GM12878 (cell line): ENCODE data around the gene LOXL4. TPM values are rescaled to one million over a fixed set of nuclear protein-coding genes. Genes with fewer than 3 reads are reported as not detected.

ENCODE experiments used
- ATAC-seq: fragments of 200-7000 bp; cut with Tn5 transposase; 3 replicates; pipeline ENCODE4 v1.9.1; 2020; ENCODE audit warnings: mild to moderate bottlenecking, moderate library complexity
- BruUV-seq: library from RNA; stranded (reverse); fragments of 400-500 nt; replicated peaks from 2 replicates; lab custom pipeline; 2021; lab: Mats Ljungman, UMichigan
- CTCF ChIA-PET: fragments of 300-600 bp; sonication (Branson Sonifier 250); formaldehyde crosslinking; extraction: SDS; loops from one replicate; lab custom pipeline; 2021; ENCODE audit warnings: inconsistent platforms; lab: Yijun Ruan, JAX
- POLR2A ChIA-PET: fragments of 350-600 bp; formaldehyde crosslinking; extraction: SDS; loops from one replicate; lab custom pipeline; 2021; ENCODE audit warnings: inconsistent platforms; lab: Charles Lee
- RAD21 ChIA-PET: fragments of 300-600 bp; sonication (Branson Sonifier 250); formaldehyde crosslinking; loops from one replicate; lab custom pipeline; 2023; ENCODE audit warnings: antibody characterized with exemption; ENCODE audit not compliant: unreplicated experiment; lab: Charles Lee
- SMC1A ChIA-PET: fragments of 300-600 bp; sonication (Branson Sonifier 250); formaldehyde crosslinking; loops from one replicate; lab custom pipeline; 2023; ENCODE audit not compliant: unreplicated experiment, uncharacterized antibody; lab: Charles Lee
- DNase-seq: peaks from one replicate; pipeline ENCODE4 v3.0.0-alpha.2; 2011; ENCODE audit warnings: low read depth, low spot score
- FAIRE-seq: peaks from 3 replicates; lab custom pipeline; 2011; peaks lifted over from hg19 to GRCh38; lab: Jason Lieb, UNC
- H2AFZ ChIP-seq: 2 replicates; pipeline ENCODE4 v1.6.0; 2011; ENCODE audit warnings: low read depth, low read length, control low read depth; ENCODE audit not compliant: control insufficient read depth
- H3K27ac ChIP-seq: 2 replicates; pipeline ENCODE4 v1.5.1; 2011; ENCODE audit warnings: control low read depth; ENCODE audit not compliant: control insufficient read depth, insufficient read depth
- H3K27me3 ChIP-seq, 2 experiments: replicated peaks in 1 of 2; 2 replicates each; pipeline versions ENCODE4 v1.6.0 to v1.6.1; 2011; ENCODE audit warnings: low read length in 1 of 2; ENCODE audit not compliant: control insufficient read depth in 2 of 2, insufficient read depth in 2 of 2
- H3K36me3 ChIP-seq, 2 experiments: 2 replicates each; pipeline ENCODE4 v1.5.1; 2011; ENCODE audit warnings: low read length in 1 of 2; ENCODE audit not compliant: control insufficient read depth in 2 of 2, insufficient read depth in 2 of 2
- H3K4me1 ChIP-seq: 2 replicates; pipeline ENCODE4 v1.6.1; 2011; ENCODE audit warnings: mild to moderate bottlenecking, low read length, moderate library complexity, mixed read lengths; ENCODE audit not compliant: control insufficient read depth, insufficient read depth
- H3K4me2 ChIP-seq: 2 replicates; pipeline ENCODE4 v1.6.0; 2011; ENCODE audit warnings: control low read depth; ENCODE audit not compliant: control insufficient read depth, insufficient read depth
- H3K4me3 ChIP-seq: fragments of 200-600 bp; sonication (generic); 2 replicates; pipeline ENCODE4 v1.5.1; 2016
- H3K79me2 ChIP-seq: 2 replicates; pipeline ENCODE4 v1.6.0; 2011; ENCODE audit warnings: low read length; ENCODE audit not compliant: control insufficient read depth, insufficient read depth
- H3K9ac ChIP-seq: 2 replicates; pipeline ENCODE4 v1.8.0; 2011; ENCODE audit warnings: low read length, control low read depth, mixed read lengths; ENCODE audit not compliant: control insufficient read depth, insufficient read depth
- H3K9me3 ChIP-seq: replicated peaks from 3 replicates; pipeline ENCODE4 v1.5.1; 2011; ENCODE audit warnings: mild to moderate bottlenecking, low read length; ENCODE audit not compliant: control insufficient read depth, insufficient read depth
- H4K20me1 ChIP-seq: 2 replicates; pipeline ENCODE4 v1.6.0; 2011; ENCODE audit not compliant: control insufficient read depth, insufficient read depth
- BMI1 ChIP-seq: fragments of 450-650 bp; IDR thresholded peaks from 2 replicates; pipeline ENCODE4 v1.6.1; 2016; ENCODE audit warnings: mild to moderate bottlenecking, moderate library complexity, borderline replicate concordance
- CREB1 ChIP-seq: IDR thresholded peaks from 2 replicates; pipeline ENCODE4 v1.6.1; 2012; ENCODE audit warnings: low read depth, mild to moderate bottlenecking, inconsistent platforms
- HDAC6 ChIP-seq: fragments of 200-600 bp; sonication (generic); IDR thresholded peaks from one replicate; pipeline ENCODE4 v1.8.0; 2017; ENCODE audit warnings: antibody characterized with exemption; ENCODE audit not compliant: unreplicated experiment
- IRF3 ChIP-seq: fragments of 450-650 bp; IDR thresholded peaks from 2 replicates; pipeline ENCODE4 v1.6.1; 2014; ENCODE audit warnings: mild to moderate bottlenecking
- IRF4 ChIP-seq: IDR thresholded peaks from 2 replicates; pipeline ENCODE4 v1.6.1; 2011; ENCODE audit warnings: low read depth, low read length
- KDM1A ChIP-seq: fragments of 200-600 bp; sonication (generic); IDR thresholded peaks from 2 replicates; pipeline ENCODE4 v1.6.1; 2016; ENCODE audit warnings: borderline replicate concordance
- KLF5 ChIP-seq: fragments of 450-650 bp; IDR thresholded peaks from 2 replicates; pipeline ENCODE4 v1.6.1; 2014; ENCODE audit warnings: mild to moderate bottlenecking; ENCODE audit not compliant: partially characterized antibody
- MXI1 ChIP-seq: fragments of 150-350 bp; IDR thresholded peaks from 2 replicates; pipeline ENCODE4 v1.6.1; 2011; ENCODE audit warnings: low read depth, mild to moderate bottlenecking, inconsistent platforms, low read length, improper control_type of control experiment
- NFYA ChIP-seq: IDR thresholded peaks from 2 replicates; pipeline ENCODE4 v1.6.1; 2011; ENCODE audit warnings: low read depth, mild to moderate bottlenecking, low read length, improper control_type of control experiment, borderline replicate concordance
- NFYB ChIP-seq: IDR thresholded peaks from 2 replicates; pipeline ENCODE4 v1.6.1; 2011; ENCODE audit warnings: low read depth, mild to moderate bottlenecking, low read length, improper control_type of control experiment, moderate library complexity; ENCODE audit not compliant: insufficient read depth
- NR2C2 ChIP-seq: IDR thresholded peaks from 2 replicates; pipeline ENCODE4 v1.6.1; 2011; ENCODE audit warnings: borderline replicate concordance, low read depth; ENCODE audit not compliant: control insufficient read depth, insufficient read length
- POLR2AphosphoS2 ChIP-seq: IDR thresholded peaks from 2 replicates; pipeline ENCODE4 v1.6.1; 2011; ENCODE audit warnings: low read depth, mild to moderate bottlenecking, low read length, improper control_type of control experiment, moderate library complexity
- RBBP5 ChIP-seq: fragments of 200-600 bp; sonication (generic); conservative IDR thresholded peaks from 2 replicates; pipeline ENCODE4 v1.6.1; 2016
- RFX5 ChIP-seq: IDR thresholded peaks from 2 replicates; pipeline ENCODE4 v1.6.1; 2011; ENCODE audit warnings: low read depth, low read length, improper control_type of control experiment
- TBL1XR1 ChIP-seq: IDR thresholded peaks from 2 replicates; pipeline ENCODE4 v1.6.1; 2012; ENCODE audit warnings: low read depth, low read length, improper control_type of control experiment
- TCF3 ChIP-seq: IDR thresholded peaks from 2 replicates; pipeline ENCODE4 v1.6.1; 2012; ENCODE audit warnings: low read depth, mild to moderate bottlenecking, low read length, borderline replicate concordance; ENCODE audit not compliant: insufficient read depth
- ZNF622 ChIP-seq: fragments of 450-650 bp; IDR thresholded peaks from 2 replicates; pipeline ENCODE4 v1.6.1; 2017; ENCODE audit warnings: mild to moderate bottlenecking, inconsistent platforms
- WGBS: methylation state at CpG from one replicate; pipeline ENCODE4 v1.1.6; 2016; ENCODE audit warnings: low lambda C conversion rate; ENCODE audit not compliant: insufficient replicate concordance, insufficient coverage; ENCODE audit errors: missing lambda C conversion rate; 5-methylcytosine and 5-hydroxymethylcytosine counted together
- in situ Hi-C: fragments of 300-500 bp; cut with MboI; formaldehyde crosslinking; loops from 9 replicates; pipeline ENCODE4 v1.14.3; 2018; ENCODE audit warnings: mixed read lengths
- intact Hi-C: fragments of 100-400 bp; cut with micrococcal nuclease; formaldehyde crosslinking; loops from one replicate; pipeline ENCODE4 v1.14.2; 2022; ENCODE audit not compliant: unreplicated experiment
- polyA plus RNA-seq, 11 experiments: library from polyadenylated mRNA; depleted of rRNA in 4 of 11; unstranded in 6 of 11; stranded (reverse) in 5 of 11; fragments of >200 nt; fragmentation: Nextera tagmentation in 4 of 11; fragmentation: Illumina TruSeq in 1 of 11; extraction: Ambion mirVana in 4 of 11; extraction: Trizol in 1 of 11; gene quantifications; 1 replicate in 1 of 11; 2 replicates in 10 of 11; pipeline versions ENCODE4 v1.2.1 to v1.2.3, GENCODE V29; 2011 to 2016; ENCODE audit warnings: inconsistent platforms in 2 of 11, missing spikeins in 2 of 11, low read depth in 1 of 11
- total RNA-seq, 4 experiments: library from RNA; depleted of rRNA in 3 of 4; stranded (reverse); fragments of >200 nt in 3 of 4; fragmentation: Illumina TruSeq in 1 of 4; extraction: Trizol in 1 of 4; gene quantifications; 2 replicates each; pipeline versions ENCODE4 v1.2.1 to v1.2.3, GENCODE V29; 2013 to 2021

LOXL4 gene
- total and polyA plus RNA-seq, 10 of the 15 experiments (the other 5 are each of a cell fraction or from before 2014, with no cell fraction given) = 0.02 to 0.12 (median 0.08) TPM; not detected in 3

- H3K36me3 ChIP-seq = peaks cover 3 to 9% of the 10 kb centered on the region in 2 experiments; a peak in 2 of 4 replicates
- no peaks in the 10 kb centered on the region for H3K9me3 ChIP-seq
- H3K27me3 ChIP-seq = no peaks in the 10 kb centered on the region
- ChIA-PET CTCF (no interaction called here), POLR2A (no interaction called here), SMC1A (no interaction called here), RAD21 (no interaction called here)
- no peaks in the 10 kb centered on the region for H3K79me2 ChIP-seq
- no peaks in the 10 kb centered on the region for H3K4me1 ChIP-seq
- DNase-seq (no peak), FAIRE-seq (no peak), ATAC-seq (no peak)
- H4K20me1 ChIP-seq = no peaks in the 10 kb centered on the region; the same call in 1 of the 2 replicates
- in situ Hi-C loops = no loop called here
- no peak overlapping the region for H3K4me2 ChIP-seq
- BruUV-seq = no TSS peak
- H3K9ac ChIP-seq = no peak overlapping the region
- no peak overlapping the region for H2AFZ ChIP-seq
- TF ChIP-seq KLF5 (no peak), IRF3 (no peak), KDM1A (no peak), TCF3 (no peak), MXI1 (no peak), HDAC6 (no peak), BMI1 (no peak), POLR2AphosphoS2 (no peak), CREB1 (no peak), NFYA (no peak), RFX5 (no peak), ZNF622 (no peak), IRF4 (no peak), NR2C2 (no peak), RBBP5 (no peak), TBL1XR1 (no peak), NFYB (no peak)
- no peak overlapping the region for H3K4me3 ChIP-seq
- 92% methylated on average over 8 of the region's 8 CpGs for WGBS
- H3K27ac ChIP-seq = no peak overlapping the region
- intact Hi-C loops = no loop called here
These were observed 16.6 kb downstream of the LOXL4 start for GRCh38 chr10:98251399-98251798.
